Islet precursor cell (in vitro differentiated cells): Measurements from ENCODE around the gene SMAD4.
"Not testable (repeated sequence)": the region's sequence is repeated elsewhere in the genome, so short reads cannot be mapped to it uniquely, and the experiment has no call there.

ENCODE experiments used
- DNase-seq: peaks from one replicate; pipeline ENCODE4 v3.0.0-alpha.2; 2018

Gene SMAD4

DNA sequence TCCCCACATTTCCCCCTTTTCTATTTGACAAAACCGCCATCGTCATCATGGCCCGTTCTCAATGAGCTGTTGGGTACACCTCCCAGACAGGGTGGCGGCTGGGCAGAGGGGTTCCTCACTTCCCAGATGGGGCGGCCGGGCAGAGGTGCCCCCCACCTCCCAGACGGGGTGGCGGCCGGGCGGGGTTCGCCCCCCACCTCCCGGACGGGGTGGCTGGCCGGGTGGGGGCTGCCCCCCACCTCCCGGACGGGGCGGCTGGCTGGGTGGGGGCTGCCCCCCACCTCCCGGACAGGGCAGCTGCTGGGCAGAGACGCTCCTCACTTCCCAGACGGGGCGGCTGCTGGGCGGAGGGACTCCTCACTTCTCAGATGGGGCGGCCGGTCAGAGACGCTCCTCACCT is 87.0 kb downstream of the SMAD4 start:
- not testable (repeated sequence) for DNase-seq

DNA sequence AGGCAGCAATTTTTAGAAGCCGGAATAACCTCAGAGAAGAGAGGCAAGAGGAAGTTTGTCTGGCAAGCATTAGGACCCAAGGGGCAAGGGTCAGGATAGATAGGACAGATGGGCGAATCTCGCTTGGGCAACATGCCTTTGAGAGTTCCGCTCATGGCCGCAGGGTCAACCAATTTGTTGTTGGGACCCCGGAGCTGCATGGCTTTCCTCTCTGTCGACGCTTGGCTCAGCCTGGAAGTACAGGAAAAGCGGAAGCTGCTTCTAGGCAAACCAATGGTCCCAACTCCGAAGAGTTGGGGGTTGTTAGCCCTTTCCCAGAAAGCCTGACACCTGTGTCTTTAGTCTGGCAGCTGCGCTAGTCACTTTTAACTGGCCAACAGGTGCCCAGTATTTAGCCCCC is 89.5 kb downstream of the SMAD4 start:
- DNase-seq = not testable (repeated sequence)

DNA sequence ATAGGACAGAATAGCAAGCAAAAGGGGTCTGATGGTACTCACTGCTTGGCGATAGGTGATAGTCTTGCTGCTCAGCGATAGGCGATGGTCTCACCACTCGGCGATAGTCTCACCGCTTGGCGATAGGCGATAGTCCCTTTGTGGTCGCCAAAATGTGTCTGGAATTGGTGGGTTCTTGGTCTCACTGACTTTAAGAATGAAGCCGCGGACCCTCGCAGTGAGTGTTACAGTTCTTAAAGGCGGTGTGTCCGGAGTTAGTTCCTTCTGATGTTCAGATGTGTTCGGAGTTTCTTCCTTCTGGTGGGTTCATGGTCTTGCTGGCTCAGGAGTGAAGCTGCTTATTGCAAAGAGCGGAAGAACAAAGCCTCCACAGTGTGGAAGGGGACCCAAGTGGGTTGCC is 90.0 kb downstream of the SMAD4 start:
- not testable (repeated sequence) for DNase-seq

DNA sequence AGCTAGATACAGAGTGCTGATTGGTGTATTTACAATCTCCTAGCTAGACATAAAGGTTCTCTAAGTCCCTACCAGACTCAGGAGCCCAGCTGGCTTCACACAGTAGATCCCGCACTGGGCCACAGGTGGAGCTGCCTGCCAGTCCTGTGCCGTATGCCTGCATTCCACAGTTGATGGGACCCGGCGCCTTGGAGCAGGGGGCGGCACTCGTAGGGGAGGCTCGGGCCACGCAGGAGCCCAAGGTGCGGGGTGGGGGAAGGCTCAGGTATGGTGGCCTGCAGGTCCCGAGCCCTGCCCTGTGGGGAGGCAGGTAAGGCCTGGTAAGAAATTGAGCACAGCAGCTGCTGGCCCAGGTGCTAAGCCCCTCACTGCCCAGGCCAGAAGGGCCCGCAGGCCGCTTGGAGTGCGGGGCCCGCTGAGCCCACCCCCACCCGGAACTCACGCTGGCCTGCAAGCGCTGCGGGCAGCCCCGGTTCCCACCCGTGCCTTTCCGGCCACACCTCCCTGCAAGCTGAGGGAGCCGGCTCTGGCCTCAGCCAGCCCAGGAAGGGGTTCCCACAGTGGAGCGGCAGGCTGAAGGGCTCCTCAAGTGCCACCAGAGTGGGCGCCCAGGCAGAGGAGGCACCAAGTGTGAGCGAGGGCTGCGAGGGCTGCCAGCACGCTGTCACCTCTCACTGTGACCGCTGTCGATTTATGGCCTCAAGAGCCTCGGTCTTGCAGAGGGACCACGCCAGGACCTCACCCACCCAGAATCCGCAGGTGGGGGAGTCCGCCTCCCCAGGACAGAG is 91.0 kb downstream of the SMAD4 start:
- no peak for DNase-seq

DNA sequence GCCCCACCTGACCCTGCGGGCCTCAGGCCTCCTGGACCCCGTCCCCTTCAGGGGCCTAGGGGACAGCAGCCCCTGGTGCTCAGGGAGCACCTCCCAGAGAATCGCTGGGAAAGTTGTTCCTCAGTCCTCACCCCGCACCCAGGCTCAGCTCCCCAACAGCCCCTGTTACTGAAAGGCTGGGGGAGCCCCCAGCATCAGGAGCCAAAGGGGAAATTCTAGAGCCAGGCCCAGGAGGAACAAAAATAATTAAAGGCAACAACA is 91.5 kb downstream of the SMAD4 start:
- DNase-seq = no peak

DNA sequence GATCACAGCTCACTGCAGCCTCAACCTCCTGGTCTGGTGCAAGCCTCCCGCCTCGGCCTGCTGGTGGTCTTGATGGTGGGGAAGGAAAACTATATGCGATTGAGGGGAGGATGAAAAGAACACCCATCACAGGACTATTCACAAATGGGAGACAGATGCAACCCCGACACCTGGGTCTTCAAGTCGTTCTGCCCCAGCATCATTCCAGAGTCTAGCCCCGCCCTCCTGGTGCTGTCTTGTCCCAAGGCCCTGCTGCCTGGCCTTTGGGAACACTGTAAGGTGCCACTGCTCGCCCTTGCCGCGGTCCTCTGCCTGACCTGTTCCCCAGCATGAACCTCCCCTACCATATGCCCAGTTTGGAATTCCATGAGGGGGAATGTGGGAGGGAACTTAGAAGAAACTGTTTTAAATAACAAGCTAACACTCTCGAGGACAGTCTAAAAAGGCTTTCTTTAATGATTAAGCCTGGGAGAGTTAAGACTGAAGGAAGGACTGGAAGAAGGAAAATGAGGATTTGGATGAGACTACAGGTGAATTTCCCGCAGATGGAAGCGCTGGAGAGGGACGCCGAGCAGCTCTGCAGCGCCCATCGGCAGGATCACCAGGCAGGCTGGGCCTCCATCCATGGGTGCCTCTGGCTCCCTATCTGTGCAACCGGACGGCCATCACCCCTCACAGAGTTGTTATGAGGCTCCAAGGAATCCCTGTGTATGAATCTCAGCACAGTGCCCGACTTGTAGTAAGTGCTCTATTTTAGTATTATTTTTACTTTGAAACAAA is 92.4 kb downstream of the SMAD4 start:
- no peak for DNase-seq

DNA sequence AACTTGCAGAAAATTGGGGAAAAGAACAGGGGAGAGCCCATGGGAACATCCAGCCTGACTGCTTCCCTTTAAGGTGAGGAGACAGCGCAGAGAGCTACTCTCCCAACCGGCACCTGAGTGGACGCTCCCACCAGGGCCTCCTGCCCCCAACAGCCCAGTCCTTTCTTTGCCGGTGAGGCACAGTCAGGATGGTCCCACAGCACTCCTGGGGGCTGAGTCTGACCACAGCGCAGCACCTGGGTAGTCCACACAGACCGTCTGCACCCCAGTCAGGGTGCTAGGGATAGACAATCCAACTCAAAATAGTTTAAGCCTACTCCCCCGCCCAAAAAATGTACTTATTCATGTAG is 93.0 kb downstream of the SMAD4 start:
- DNase-seq = no peak

DNA sequence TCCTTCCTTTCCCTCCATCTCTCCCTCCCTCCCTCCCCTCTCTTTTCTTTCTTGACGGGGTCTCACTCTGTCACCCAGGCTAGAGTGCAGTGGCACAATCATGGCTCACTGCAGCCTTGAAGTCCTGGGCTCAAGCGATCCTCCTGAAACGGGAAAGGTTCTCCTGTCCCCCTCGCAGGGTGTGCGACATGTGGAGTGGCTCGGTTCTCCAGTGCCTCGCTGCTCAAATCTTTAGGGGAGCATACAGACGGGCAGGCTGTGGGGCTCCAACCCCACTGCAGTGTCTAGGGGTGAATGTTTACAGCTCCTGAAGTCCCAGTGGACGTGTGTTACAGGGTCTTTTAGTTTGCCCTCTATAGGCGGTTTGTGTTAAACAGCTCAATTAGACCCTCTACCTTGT is 93.5 kb downstream of the SMAD4 start:
- no peak for DNase-seq

DNA sequence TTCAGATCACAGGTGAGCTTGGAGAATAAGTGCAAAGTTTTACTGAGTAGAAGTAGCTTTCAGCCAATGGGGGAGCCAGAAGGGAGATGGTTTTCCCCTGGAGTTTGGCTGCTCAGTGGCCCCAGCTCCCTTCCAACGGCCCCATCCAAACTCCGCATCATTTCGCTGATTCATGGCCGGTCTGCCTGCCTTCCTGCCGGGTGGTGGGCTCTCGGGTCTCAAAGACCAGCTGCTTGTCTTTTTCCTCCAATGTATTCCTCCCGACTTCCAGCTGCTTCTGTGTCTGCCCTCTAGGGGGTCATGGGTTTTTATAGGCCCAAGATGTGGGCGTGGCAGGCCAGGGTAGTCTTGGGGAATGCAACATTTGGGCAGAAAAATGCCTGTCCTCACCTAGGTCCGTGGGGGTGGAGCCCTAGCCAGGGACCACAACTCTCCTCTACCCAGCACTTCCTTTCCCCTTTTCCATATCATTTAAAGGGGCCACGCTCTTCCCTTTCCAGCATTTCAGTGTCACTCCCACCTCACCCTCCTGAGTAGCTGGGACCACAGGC is 94.0 kb downstream of the SMAD4 start:
- no peak for DNase-seq

DNA sequence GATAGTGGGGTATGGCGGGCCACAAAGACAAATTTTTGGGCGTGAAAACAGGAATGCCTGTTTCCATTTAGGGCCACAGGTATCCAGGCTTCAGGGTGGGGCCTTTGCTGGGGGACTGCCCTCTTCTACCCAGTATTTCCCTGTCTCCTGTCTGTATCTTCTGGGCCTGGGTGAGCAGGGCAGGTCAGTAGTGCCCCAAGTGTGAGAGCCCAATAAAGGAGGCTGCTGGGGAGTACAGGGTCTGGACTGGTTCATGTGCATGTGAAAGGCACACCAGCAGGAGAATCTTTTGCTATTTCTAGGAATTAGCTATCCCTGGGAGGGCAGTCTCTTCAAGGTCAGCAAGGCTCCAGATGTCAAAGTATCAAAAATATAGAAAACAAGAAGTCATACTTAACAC is 96.0 kb downstream of the SMAD4 start:
- no peak for DNase-seq

DNA sequence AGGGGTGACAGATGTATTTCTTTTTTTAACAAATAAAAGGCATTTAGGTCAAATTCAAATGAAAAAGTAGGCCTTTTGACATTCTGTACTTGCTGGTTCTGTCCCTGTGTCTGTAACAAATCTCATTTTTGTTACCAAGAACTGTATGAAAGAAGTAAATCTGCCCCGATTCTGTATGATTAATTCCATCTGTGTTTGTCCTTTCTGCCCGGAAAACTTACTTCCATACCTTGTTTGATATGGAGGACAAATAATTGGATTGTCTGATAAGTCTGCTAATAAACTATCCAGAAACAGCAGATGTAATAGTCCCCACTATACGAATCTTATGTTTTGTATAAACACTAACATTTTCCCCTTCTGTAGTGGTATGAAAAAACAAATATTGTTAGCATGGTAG is 97.7 kb downstream of the SMAD4 start:
- DNase-seq = no peak

DNA sequence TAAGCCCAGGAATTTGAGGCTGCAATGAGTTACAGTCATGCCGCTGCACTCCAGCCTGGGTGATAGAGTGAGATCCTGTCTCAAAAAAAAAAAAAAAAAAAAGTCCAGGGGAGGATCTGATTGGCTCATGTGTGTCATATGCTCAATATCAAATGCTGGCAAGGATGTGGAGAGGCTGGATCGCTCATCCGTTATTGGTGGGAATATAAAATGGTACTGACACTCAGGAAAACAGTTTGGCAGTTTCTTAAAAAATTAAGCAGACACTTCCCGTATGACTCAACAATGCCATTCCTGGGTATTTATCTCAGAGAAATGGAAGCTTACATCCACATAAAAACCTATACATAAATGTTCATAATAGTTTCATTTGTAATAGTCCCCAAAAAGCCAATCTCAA is 98.5 kb downstream of the SMAD4 start:
- DNase-seq = no peak

DNA sequence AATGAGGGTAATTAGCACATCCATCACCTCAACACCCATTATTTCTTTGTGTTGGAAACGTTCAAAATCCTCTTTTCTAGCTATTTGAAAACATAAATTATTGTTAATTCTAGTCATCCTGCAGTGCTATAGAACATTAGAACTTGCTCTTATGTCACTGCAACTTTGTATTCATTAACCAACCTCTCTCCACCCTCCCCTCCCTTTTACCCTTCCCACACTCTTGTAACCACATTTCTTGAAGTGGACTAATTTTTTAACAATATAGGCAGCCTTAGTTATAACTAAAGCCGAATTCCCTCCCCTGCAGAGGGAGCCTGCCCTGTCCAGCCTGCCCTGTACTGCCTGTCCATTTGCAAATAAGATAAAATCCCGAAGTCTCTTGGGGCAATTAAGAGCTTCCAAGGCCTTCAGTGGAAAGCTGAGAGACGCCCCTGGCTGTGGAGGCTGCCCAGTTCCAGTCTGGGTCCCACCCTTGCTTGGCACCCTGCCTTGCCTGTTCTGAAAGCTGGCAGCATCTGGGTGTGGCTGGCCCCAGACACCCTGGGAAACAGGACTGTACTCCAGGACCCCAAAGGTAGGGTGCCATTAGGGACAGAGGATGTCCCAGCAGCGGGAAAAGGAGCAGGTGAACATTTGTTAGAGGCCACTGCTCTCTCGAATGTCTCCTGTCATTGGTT is 102.4 kb downstream of the SMAD4 start:
- DNase-seq = no peak

DNA sequence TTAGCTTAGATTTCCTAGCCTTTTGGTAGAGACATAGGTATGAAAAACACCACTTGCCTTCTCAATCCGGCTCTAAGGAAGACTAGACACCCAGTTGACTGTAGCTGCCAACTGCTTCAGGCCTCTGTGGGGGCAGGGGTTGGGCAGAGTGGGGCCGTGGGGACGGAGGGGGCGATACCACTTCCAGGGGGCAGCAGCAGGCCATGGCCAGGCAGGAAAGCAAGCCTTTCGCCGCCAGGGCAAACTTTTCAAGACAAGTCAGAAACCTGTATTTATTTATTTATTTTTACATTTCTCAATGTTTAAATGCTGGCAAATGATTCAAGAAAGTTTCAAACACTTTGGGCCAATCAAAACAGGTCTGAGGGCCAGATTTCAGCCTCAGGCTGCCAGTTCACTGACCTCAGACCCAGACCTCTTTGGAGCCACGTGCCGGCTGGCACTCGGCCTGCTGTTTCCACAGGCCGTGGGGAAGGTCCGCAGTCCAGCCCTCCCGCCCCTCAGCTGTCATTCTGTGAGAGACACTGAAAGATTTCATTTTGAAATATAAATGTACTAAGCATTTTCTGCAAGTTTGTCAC is 103.7 kb downstream of the SMAD4 start:
- no peak for DNase-seq
